HK-2 (cell line): ENCODE measurements around the gene CRBN.

Experiments used
- DNase-seq: peaks from one replicate; pipeline ENCODE4 v3.0.0-alpha.2; 2018; ENCODE audit not compliant: unreplicated experiment

CRBN gene

GRCh38 chr3:3179407-3180094, at the start of gene CRBN:
CRBN (minus strand) TSS chr3:3179691; CDS start chr3:3179687, 4 bp downstream.
- peak; percentile 77 for DNase-seq

GRCh38 chr3:3227640-3228039, 48.1 kb upstream of the CRBN start:
- no peak for DNase-seq

- DNase-seq = no peak
Observed at GRCh38 chr3:3221528-3221927, 42.0 kb upstream of the CRBN start.

- no peak for DNase-seq
Observed at GRCh38 chr3:3216401-3216800, 36.9 kb upstream of the CRBN start.

DNA sequence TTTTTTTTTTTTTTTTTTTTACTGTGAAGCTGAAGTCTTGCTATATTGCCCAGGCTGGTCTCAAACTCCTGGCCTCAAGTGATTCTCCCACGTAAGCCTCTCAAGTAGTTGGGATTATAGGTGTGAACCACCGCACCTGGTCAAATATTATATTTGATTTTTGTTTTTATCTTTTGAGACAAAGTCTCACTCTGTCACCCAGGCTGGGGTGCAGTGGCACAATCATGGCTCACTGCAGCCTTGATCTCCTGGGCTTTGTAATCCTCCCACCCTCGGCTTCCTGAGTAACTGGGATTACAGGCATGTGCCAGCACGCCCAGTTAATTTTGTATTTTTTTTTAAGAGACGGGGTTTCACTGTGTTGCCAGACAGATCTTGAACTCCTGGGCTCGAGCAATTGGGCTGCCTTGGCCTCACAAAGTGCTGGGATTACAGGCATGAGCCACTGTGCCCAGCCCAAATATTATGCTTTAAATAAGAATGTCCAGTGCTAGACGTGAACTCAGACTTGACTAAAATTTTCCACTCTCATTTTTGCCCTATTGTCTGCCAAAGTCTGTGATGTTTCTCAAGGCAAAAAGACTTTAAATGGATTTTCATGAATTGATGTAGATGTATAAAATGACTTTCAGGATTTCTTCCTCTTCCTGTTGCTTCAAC, 33.4 kb upstream of the CRBN start:
- no peak for DNase-seq

DNA sequence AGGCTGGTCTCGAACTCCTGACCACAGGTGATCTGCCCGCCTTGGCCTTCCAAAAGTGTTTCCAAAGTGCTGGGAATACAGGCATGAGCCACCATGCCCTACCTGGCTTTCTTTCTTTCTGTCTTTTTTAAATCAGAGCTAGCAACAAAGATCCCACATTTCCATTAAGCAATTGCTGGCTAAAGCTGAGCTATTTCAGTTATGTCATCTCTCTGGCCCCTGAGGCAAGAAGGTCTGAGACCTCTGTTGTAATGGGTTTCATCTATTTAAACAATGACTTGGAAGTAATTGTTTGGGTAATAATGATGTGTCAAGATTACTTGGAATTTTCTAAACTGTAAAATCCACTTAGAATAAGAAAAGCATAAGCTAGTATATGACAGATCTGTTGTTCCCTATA, 30.2 kb upstream of the CRBN start:
- no peak for DNase-seq

DNA sequence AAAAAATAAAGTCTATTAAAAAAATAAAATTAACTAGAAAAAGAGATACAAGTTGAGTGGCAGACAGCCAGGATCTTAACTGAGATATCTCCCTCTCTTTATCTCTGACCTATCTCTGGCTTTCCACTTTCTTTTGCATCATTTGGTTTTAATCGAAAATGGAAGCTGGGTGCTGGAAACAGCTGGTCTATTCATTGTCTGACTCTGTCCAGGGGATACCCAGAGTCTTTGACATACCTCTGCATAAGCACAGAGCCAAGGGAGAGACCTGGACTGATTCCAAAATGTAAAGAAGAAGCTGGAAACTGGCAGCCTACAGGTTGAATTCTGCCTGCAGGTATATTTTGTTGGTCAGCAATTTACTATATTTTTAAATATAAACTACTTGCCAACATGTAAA, 29.6 kb upstream of the CRBN start:
- DNase-seq = no peak

DNA sequence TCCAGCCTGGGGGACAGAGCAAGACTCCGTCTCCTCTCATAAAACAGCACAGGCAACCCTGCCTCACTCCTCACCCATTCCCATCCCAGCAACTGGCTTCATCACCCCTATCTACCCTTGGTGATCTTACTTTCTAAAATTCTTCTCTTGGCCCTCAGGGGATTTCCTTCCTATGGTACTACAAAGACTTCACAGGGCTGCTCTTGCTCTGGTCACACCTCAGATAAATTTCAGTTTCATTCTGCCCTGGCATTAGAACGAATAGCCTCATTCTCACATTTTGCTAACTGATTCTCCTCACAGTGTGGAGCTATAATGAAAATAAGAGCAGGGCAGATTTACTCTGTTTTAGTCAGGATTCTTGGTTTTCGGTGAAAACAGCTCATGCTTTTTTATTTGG, 22.1 kb upstream of the CRBN start:
- DNase-seq = no peak

DNA sequence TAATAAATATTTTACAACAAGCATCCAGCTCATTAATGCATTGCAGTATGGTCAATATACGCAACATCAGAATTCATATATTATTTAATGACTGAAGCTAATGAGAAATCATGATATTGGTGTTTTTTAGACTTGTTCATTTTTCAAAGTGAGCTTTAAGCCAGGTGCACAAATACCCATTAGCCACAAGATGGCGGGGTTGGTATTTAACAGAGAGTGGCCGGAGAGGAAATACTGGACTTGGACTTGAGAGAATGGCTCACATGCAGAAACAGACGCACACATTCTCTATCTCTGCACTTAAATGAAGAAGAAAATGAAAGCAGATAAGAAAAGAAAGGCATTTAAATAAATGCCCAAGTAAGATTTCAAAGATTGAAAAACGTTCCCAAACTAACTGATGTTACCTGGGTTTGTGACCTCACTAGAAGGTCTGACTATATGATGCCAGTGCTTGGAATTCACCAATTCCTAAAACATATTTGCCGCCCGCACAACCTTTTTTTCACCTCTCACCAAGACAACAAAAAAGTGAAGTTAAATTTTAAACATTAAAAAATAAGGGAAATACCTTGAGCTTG, 21.2 kb upstream of the CRBN start:
- DNase-seq = peak; percentile 18

DNA sequence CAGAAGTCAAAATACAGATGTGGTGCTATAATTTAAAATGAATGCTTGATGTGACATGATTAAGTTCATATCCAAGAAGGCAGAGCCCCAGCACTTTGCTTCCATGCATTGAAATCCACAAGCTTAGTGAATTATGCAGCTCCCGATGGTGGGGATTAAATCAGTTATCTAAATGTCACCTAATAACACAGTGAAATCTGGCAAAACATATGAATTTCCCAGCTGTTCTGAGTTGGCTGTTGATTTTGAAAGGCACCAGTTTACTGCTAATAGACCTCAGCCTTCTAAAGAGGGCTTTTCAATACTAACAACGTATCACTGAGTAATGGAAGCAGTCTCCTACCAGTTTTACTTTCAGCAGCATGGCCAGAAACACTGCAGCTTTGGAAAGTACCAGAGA, 19.8 kb upstream of the CRBN start:
- no peak for DNase-seq

DNA sequence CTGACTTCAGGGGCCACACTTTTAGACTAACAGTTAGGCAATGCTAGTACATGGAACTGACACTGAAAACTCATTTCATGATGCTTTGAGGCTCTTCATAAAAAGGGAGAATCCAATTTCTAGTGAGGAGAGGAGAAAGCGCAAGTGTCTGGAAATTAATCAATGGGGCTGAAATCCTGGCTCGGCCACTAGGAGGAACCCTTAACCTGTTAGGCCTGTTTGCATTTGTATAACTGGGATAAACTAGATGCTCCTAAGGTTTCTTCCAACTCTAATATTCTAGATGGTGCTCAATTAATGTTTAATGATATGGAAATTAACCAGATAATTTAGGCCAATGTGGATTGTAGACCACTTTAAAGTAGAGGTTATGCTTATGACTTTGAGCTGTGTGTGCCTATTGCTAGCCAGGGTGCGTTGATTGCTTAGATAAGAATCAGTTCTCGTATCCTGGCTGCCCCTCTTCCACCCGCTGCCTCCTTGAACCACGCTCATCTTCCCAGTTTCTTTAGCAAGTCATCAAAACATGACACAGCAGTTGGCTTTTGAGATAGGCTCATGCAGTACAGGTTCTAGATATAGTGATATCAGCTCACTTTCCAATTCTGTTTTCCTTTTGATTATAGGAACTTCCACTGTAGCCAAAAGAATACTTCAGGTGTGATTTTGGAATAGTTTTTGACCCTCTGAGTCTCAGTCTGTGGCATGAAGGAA, 16.8 kb upstream of the CRBN start:
- DNase-seq = peak; percentile 1

DNA sequence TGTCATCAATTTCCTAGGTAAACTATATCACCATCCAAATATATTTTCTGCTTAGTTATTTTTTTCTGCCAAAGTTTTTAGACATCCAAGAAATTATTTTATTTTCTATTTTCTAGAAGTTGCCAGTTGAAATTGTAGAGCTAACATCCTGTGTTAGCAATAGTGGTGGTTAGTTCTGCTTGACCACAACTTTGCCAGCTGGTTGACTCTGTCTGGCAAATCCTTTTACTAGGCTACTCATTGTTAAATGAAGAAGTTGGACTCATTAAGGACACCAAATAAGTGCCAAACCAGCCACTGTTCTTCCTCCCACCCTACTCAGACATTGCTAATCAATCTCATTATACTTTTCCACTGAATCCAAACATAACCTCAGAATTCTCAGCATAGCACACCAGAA, 15.4 kb upstream of the CRBN start:
- DNase-seq = no peak

DNA sequence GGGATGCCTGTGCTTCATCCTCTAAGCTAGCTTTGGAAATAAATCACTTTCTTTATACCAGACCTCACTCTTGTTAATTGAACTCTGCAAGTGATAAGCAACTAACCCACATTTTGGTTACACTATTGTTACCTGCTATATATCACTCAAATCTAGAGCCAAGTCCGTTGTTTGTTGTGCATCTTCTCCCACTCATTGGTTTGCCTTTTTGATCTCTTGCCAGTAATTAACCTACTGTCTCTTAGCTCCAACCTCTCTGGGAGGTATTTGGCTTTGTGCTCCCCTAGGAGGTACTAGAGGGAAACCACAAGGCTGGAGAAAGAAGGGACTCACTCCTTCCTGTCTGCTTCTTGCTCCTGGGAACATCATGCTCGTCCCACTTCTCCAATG, 12.8 kb upstream of the CRBN start:
- DNase-seq = no peak

GRCh38 chr3:3191675-3192285, 12.3 kb upstream of the CRBN start:
- no peak for DNase-seq

GRCh38 chr3:3189961-3190360, 10.5 kb upstream of the CRBN start:
- no peak for DNase-seq

GRCh38 chr3:3189102-3189727, 9.7 kb upstream of the CRBN start:
- no peak for DNase-seq

GRCh38 chr3:3184876-3185275, 5.4 kb upstream of the CRBN start:
- no peak for DNase-seq

GRCh38 chr3:3180456-3180855, 965 bp upstream of the CRBN start:
- DNase-seq = no peak

- no peak for DNase-seq
Observed at GRCh38 chr3:3178498-3179328, 778 bp downstream of the CRBN start.

DNA sequence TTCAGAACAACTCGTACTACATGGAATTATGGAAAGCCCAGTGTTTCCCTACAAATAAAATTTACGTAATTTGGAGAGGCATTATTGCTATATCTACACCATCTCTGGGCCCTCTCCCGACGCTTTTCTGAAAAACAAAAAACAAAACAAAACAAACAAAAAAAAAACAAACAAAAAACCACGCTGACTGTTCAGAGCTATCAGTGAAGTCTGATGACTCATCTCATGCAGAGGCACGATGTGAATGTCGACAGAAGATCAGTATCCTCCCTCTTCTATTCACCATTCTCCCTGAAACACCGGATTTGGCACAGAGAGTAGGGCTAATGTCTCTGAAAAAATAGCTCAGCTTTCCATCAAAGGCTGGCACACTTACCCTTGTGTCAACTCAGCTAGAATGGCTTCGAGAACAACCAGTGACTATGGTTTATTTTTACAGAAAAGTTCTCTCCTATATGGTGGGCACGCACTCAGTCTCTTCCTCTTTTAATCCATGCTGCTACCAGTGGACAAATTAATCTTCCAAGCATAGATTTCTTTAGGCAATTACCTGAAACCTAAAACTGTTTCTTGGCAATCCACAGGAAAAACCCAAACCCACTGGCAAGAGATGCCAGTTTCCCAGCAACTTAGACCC, 1.5 kb downstream of the CRBN start:
- DNase-seq = no peak
